Prostate gland (tissue), 2 donors: ENCODE results near the gene PDCD4. TPM values are rescaled to one million over a fixed set of nuclear protein-coding genes. Genes with fewer than 3 reads are reported as not detected.

Experiments
- DNase-seq: peaks from one replicate; pipeline ENCODE4 v3.0.0-alpha.2; 2019; ENCODE audit warnings: low spot score
- H3K27ac ChIP-seq, 2 donors: fragments of 200-600 bp; sonication (generic); 2 replicates each; pipeline ENCODE4 v1.5.1; 2017 to 2019
- H3K27me3 ChIP-seq: fragments of 200-600 bp; sonication (generic); replicated peaks from 2 replicates; pipeline ENCODE4 v1.5.1; 2019; ENCODE audit not compliant: insufficient read depth
- H3K36me3 ChIP-seq, 2 donors: fragments of 200-600 bp; sonication (generic); 1 replicate in 1 of 2; 2 replicates in 1 of 2; pipeline versions ENCODE4 v1.5.1 to v1.8.1; 2017 to 2019
- H3K4me1 ChIP-seq: fragments of 200-600 bp; sonication (generic); replicated peaks from 2 replicates; pipeline ENCODE4 v1.5.1; 2019
- H3K4me3 ChIP-seq, 2 donors: fragments of 200-600 bp; sonication (generic); 2 replicates each; pipeline ENCODE4 v1.5.1; 2017 to 2019
- H3K9me3 ChIP-seq: fragments of 200-600 bp; sonication (generic); 2 replicates; pipeline ENCODE4 v1.5.1; 2017
- CTCF ChIP-seq, 4 experiments: fragments of 200-600 bp in 2 of 4; fragments of 450-650 bp in 2 of 4; sonication (generic) in 2 of 4; IDR thresholded peaks; 1 replicate in 3 of 4; 2 replicates in 1 of 4; pipeline ENCODE4 v1.5.1; 2016 to 2019; ENCODE audit warnings: antibody characterized with exemption in 4 of 4, mild to moderate bottlenecking in 2 of 4, moderate library complexity in 2 of 4
- POLR2A ChIP-seq: fragments of 450-650 bp; IDR thresholded peaks from one replicate; pipeline ENCODE4 v1.6.1; 2016; ENCODE audit warnings: antibody characterized with exemption, mild to moderate bottlenecking
- POLR2AphosphoS5 ChIP-seq: sonication (generic); formaldehyde crosslinking; IDR thresholded peaks from one replicate; pipeline ENCODE4 v1.6.1; 2017; ENCODE audit warnings: antibody characterized with exemption
- WGBS: methylation state at CpG from one replicate; pipeline ENCODE4 v1.1.5; 2018; 5-methylcytosine and 5-hydroxymethylcytosine counted together
- intact Hi-C: fragments of 100-400 bp; cut with DNase I; formaldehyde crosslinking; loops from one replicate; pipeline ENCODE4 v1.14.2; 2022
- total RNA-seq, 2 donors: library from RNA; depleted of rRNA; stranded (reverse); fragments of >200 nt; gene quantifications; one replicate each; pipeline ENCODE4 v1.1.0, GENCODE V29; 2016

PDCD4 gene
- total RNA-seq, 2 donors from 2014 or later: 104 to 120 TPM

- intact Hi-C loops: no loop called here
- DNase-seq: no peak
- H3K4me1 ChIP-seq: peaks cover 7% of the 10 kb centered on the region
- TF ChIP-seq POLR2AphosphoS5: no peak
- no peak for TF ChIP-seq CTCF (IDR thresholded peaks at IDR 0.05)
- TF ChIP-seq POLR2A: no peak
- no peak overlapping the region for H3K4me3 ChIP-seq
- H3K9me3 ChIP-seq: no peaks in the 10 kb centered on the region
- no peak overlapping the region for H3K27ac ChIP-seq
- 69% methylated on average over 4 of the region's 4 CpGs for WGBS
- no peaks in the 10 kb centered on the region for H3K27me3 ChIP-seq
- H3K36me3 ChIP-seq: no peaks in the 10 kb centered on the region
Measured at GRCh38 chr10:110867807-110868465, 3.8 kb upstream of the PDCD4 start.

- Histone ChIP-seq H3K4me1 (peaks cover 7% of the 10 kb centered on the region), H3K4me3 (no peak overlapping the region), H3K27me3 (no peaks in the 10 kb centered on the region), H3K36me3 (no peaks in the 10 kb centered on the region), H3K9me3 (no peaks in the 10 kb centered on the region), H3K27ac (no peak overlapping the region)
- 90% methylated on average over 6 of the region's 6 CpGs for WGBS
- TF ChIP-seq CTCF (IDR thresholded peaks at IDR 0.05): no peak
- TF ChIP-seq POLR2A: no peak
- no peak for TF ChIP-seq POLR2AphosphoS5
- DNase-seq: no peak
- intact Hi-C loops: no loop called here
Measured at GRCh38 chr10:110868981-110869380, 2.7 kb upstream of the PDCD4 start.

GRCh38 chr10:110870823-110871297 is 868 bp upstream of the PDCD4 start:
- TF ChIP-seq POLR2AphosphoS5: no peak
- no peak for TF ChIP-seq CTCF (IDR thresholded peaks at IDR 0.05)
- no peak for TF ChIP-seq POLR2A
- intact Hi-C loops: loop anchor here (5.0 kb wide), 3 partner anchors 34 to 69 kb away; no protein-coding TSS in a partner anchor
- Histone ChIP-seq H3K36me3 (no peaks in the 10 kb centered on the region), H3K27me3 (no peaks in the 10 kb centered on the region), H3K27ac (peak overlapping the region; percentile 99 to 100), H3K4me3 (peak overlapping the region; percentile 93 to 99), H3K9me3 (no peaks in the 10 kb centered on the region), H3K4me1 (peaks cover 13% of the 10 kb centered on the region)
- 62% methylated on average over 13 of the region's 13 CpGs for WGBS
- no peak for DNase-seq

- peaks cover 13% of the 10 kb centered on the region for H3K4me1 ChIP-seq
- no peaks in the 10 kb centered on the region for H3K36me3 ChIP-seq
- peak overlapping the region; percentile 99 to 100 for H3K27ac ChIP-seq
- intact Hi-C loops: loop anchor here (5.0 kb wide), 3 partner anchors 35 to 70 kb away; no protein-coding TSS in a partner anchor
- DNase-seq: peak; percentile 52
- TF ChIP-seq CTCF (IDR thresholded peaks at IDR 0.05) (no peak), POLR2A (peak; percentile 23), POLR2AphosphoS5 (peak; percentile 24)
- no peaks in the 10 kb centered on the region for H3K27me3 ChIP-seq
- WGBS: under 1% methylated on average over 36 of the region's 70 CpGs
- H3K9me3 ChIP-seq: no peaks in the 10 kb centered on the region
- peak overlapping the region; percentile 93 to 99 for H3K4me3 ChIP-seq
Measured at GRCh38 chr10:110872145-110872983, 636 bp downstream of the PDCD4 start.
